NT2/D1 (cell line): ENCODE measurements around the gene SIT1.

Source experiments
- SUZ12 ChIP-seq: IDR thresholded peaks from 2 replicates; pipeline ENCODE4 v1.6.1; 2011; ENCODE audit not compliant: insufficient read length, insufficient read depth; ENCODE audit errors: extremely low read depth
- YY1 ChIP-seq: IDR thresholded peaks from 2 replicates; pipeline ENCODE4 v1.6.1; 2011; ENCODE audit not compliant: insufficient read length, insufficient read depth

DNA sequence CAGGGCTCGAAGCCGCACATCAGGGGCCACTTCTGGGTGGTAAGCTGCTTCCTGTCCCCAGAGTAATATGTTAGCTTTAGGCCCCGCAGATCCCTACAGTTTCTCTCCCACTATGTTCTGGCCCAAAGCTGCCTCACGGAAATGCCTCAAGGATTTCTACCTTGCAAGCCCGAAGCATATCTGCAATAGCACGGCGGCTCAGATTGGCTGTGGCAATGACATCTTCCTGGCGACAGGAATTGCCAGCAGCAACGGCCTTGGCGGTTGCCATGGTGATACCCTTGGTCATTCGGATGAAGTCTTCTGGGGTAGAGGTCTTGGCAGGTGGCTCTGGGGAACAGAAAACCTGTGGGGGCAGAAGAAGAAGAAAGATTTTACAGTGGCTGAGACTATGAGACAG is 49.3 kb upstream of the SIT1 start:
- TF ChIP-seq YY1 (no peak), SUZ12 (no peak)
